ENCODE results near the gene SFN. TPM values are rescaled to one million over a fixed set of nuclear protein-coding genes. Genes with fewer than 3 reads are reported as not detected.

The SFN gene
- total RNA-seq (ENCODE audit: low replicate concordance) = 0.21 and 0.99 TPM in 2 replicates

GRCh38 chr1:26862781-26863684 lies at the start of gene SFN:
TSS of gene SFN (plus strand) at chr1:26863149. CDS start at chr1:26863213, 64 bp downstream.
- DNase-seq (ENCODE audit: low spot score) = peak; percentile 41
- Histone ChIP-seq H3K4me1 (peaks cover 35% of the 10 kb centered on the region), H2AFZ (replicated peaks) (no peak within 1 kb of the TSS), H3K27ac (peak within 1 kb of the TSS; percentile 55), H3K9me3 (ENCODE audit: low read depth) (no peaks in the 10 kb centered on the region), H3F3A (ENCODE audit: low read depth) (peaks cover 27% of the 10 kb centered on the region), H4K20me1 (ENCODE audit: low read depth) (no peaks in the 10 kb centered on the region), H3K9ac (no peak within 1 kb of the TSS), H3K36me3 (no peaks in the 10 kb centered on the region), H3K27me3 (peaks cover 8% of the 10 kb centered on the region), H3K4me3 (peak within 1 kb of the TSS; percentile 71), H3K79me2 (ENCODE audit: low read depth) (no peaks in the 10 kb centered on the region), H3K4me2 (peak within 1 kb of the TSS; percentile 99)
- peak within 1 kb of the TSS; percentile 91 for H3K4me3 Mint-ChIP-seq
- no peaks in the 10 kb centered on the region for H3K9me3 Mint-ChIP-seq
- no peaks in the 10 kb centered on the region for H3K36me3 Mint-ChIP-seq
- peaks cover 10% of the 10 kb centered on the region for H3K27me3 Mint-ChIP-seq (ENCODE audit: insufficient read depth, low read depth)
- TF ChIP-seq, protein P1, sequence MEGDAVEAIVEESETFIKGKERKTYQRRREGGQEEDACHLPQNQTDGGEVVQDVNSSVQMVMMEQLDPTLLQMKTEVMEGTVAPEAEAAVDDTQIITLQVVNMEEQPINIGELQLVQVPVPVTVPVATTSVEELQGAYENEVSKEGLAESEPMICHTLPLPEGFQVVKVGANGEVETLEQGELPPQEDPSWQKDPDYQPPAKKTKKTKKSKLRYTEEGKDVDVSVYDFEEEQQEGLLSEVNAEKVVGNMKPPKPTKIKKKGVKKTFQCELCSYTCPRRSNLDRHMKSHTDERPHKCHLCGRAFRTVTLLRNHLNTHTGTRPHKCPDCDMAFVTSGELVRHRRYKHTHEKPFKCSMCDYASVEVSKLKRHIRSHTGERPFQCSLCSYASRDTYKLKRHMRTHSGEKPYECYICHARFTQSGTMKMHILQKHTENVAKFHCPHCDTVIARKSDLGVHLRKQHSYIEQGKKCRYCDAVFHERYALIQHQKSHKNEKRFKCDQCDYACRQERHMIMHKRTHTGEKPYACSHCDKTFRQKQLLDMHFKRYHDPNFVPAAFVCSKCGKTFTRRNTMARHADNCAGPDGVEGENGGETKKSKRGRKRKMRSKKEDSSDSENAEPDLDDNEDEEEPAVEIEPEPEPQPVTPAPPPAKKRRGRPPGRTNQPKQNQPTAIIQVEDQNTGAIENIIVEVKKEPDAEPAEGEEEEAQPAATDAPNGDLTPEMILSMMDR (IDR thresholded peaks at IDR 0.05) = peak; percentile 55
- no peak for TF ChIP-seq EZH2 (IDR thresholded peaks at IDR 0.05)
- peak within 1 kb of the TSS; percentile 60 for H3K27ac Mint-ChIP-seq
- peaks cover 18% of the 10 kb centered on the region for H3K4me1 Mint-ChIP-seq

GRCh38 chr1:26814377-26814776 lies 48.6 kb upstream of the SFN start:
- Histone ChIP-seq H3K36me3 (no peaks in the 10 kb centered on the region), H3K9me3 (ENCODE audit: low read depth) (no peaks in the 10 kb centered on the region), H3K79me2 (ENCODE audit: low read depth) (no peaks in the 10 kb centered on the region), H3K4me2 (no peak overlapping the region), H3K9ac (no peak overlapping the region), H4K20me1 (ENCODE audit: low read depth) (no peaks in the 10 kb centered on the region), H3K4me3 (no peak overlapping the region), H2AFZ (replicated peaks) (no peak overlapping the region), H3K27ac (no peak overlapping the region), H3F3A (ENCODE audit: low read depth) (no peaks in the 10 kb centered on the region), H3K4me1 (no peaks in the 10 kb centered on the region), H3K27me3 (no peaks in the 10 kb centered on the region)
- Mint-ChIP-seq H3K36me3 (no peaks in the 10 kb centered on the region), H3K9me3 (peaks cover 8% of the 10 kb centered on the region), H3K4me3 (no peak overlapping the region), H3K27me3 (ENCODE audit: insufficient read depth, low read depth) (peaks cover 7% of the 10 kb centered on the region), H3K27ac (no peak overlapping the region), H3K4me1 (no peaks in the 10 kb centered on the region)
- DNase-seq (ENCODE audit: low spot score) = no peak
- TF ChIP-seq, protein P1 (IDR thresholded peaks at IDR 0.05) = no peak
- TF ChIP-seq EZH2 (IDR thresholded peaks at IDR 0.05) (no peak), EZH2phosphoT487 (IDR thresholded peaks at IDR 0.05) (no peak)

DNA sequence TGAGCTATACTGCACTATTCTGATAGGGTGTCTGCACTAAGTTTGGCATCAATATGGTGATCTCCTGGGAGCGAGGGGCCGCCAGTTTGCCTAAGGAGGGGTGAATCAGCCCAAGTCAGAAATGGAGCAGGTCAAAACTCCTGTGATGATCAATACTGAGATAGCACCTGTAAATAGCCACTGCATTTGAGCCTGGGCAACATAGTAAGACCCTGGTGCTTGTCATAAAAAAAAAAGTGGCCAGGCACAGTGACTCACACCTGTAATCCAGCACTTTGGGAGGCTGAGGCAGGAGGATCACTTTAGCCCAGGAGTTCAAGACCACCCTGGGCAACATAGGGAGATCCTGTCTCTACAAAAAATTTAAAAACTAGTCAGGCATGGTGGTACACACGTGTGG lies 48.1 kb upstream of the SFN start:
- no peak overlapping the region for H3K27ac Mint-ChIP-seq
- peaks cover 7% of the 10 kb centered on the region for H3K27me3 Mint-ChIP-seq (ENCODE audit: insufficient read depth, low read depth)
- TF ChIP-seq, protein P1 (IDR thresholded peaks at IDR 0.05) = no peak
- TF ChIP-seq EZH2 (IDR thresholded peaks at IDR 0.05) = no peak
- no peak for TF ChIP-seq EZH2phosphoT487 (IDR thresholded peaks at IDR 0.05)
- Histone ChIP-seq H3K79me2 (ENCODE audit: low read depth) (no peaks in the 10 kb centered on the region), H3F3A (ENCODE audit: low read depth) (no peaks in the 10 kb centered on the region), H3K9ac (no peak overlapping the region), H2AFZ (replicated peaks) (no peak overlapping the region), H3K4me2 (no peak overlapping the region), H3K27me3 (no peaks in the 10 kb centered on the region), H3K4me1 (no peaks in the 10 kb centered on the region), H3K36me3 (no peaks in the 10 kb centered on the region), H4K20me1 (ENCODE audit: low read depth) (no peaks in the 10 kb centered on the region), H3K27ac (no peak overlapping the region), H3K4me3 (no peak overlapping the region), H3K9me3 (ENCODE audit: low read depth) (no peaks in the 10 kb centered on the region)
- no peaks in the 10 kb centered on the region for H3K4me1 Mint-ChIP-seq
- H3K36me3 Mint-ChIP-seq = no peaks in the 10 kb centered on the region
- no peak for DNase-seq (ENCODE audit: low spot score)
- no peak overlapping the region for H3K4me3 Mint-ChIP-seq
- H3K9me3 Mint-ChIP-seq = peaks cover 9% of the 10 kb centered on the region

All from neural progenitor cell (in vitro differentiated cells).